ENCODE measurements around the gene SERPINB6. TPM values are rescaled to one million over a fixed set of nuclear protein-coding genes. Genes with fewer than 3 reads are reported as not detected.
A peak's percentile ranks its signal among the peaks of the same experiment; 100 is the strongest.

The SERPINB6 gene
- total RNA-seq, 2 experiments from 2014 or later = 36.2 to 41.3 TPM

DNA sequence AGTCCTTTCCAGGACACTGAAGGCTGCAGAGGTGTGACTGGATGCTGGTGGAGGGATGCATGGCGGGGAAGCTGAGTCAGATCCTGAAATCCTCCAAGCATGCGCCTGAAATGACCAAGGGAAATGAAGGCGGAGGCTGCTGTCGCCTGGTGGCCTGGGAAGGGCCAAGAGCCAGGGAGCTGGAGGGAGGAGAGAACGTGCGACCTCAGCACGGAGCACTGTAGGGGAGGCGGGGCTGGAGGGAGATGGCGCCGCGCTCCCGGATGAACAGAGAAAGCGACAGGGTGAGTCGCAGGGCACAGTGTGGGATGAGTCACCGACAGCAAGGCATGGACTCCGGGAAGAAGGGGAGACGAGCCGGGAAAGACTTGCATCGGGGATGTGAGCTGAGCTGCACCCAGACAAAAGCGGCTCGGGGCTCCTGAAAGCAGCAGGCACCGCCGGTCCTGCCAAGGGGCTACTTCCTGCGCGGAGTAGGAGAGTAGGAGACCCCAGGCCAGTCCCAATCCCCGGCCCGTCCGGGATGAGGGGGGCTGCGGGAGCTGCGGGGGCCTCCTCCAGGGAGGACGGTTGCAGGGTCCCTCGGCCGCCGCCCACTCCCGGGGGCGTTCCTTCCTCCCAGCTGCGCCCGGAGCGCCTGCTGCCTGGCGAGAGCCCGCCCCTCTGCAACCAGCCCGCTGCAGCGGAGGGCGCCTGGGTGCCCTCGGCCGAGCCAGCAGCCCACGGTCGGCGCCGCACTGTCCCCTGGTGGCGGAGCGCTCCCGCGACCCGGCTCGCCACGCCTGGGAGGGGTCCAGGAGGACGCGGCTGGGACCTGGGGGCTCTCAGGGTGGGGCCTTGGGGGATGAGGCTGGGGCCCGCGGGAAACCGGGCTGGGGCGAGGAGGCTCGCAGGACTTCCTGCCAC lies 17.3 kb upstream of the SERPINB6 start:
- peak; percentile 89 for DNase-seq
- Mint-ChIP-seq H3K4me1 (peaks cover 20% of the 10 kb centered on the region), H3K27ac (peak overlapping the region; percentile 99), H3K27me3 (no peaks in the 10 kb centered on the region), H3K9me3 (ENCODE audit: low read depth) (no peaks in the 10 kb centered on the region), H3K4me3 (peak overlapping the region; percentile 87), H3K36me3 (ENCODE audit: low read depth) (no peaks in the 10 kb centered on the region)
- peak; percentile 81 for ATAC-seq
- ChIA-PET POLR2A (interaction anchor here (0.6 to 3.4 kb wide), 8 partner anchors 11 to 147 kb away, joined by 3 to 43 read pairs (median 8); partner anchors contain the start of gene SERPINB1), CTCF (interaction anchor here (0.5 to 5.2 kb wide), 24 partner anchors 11 to 464 kb away, joined by 3 to 55 read pairs (median 6); partner anchors contain the start of genes NQO2, SERPINB1 and WRNIP1)
- intact Hi-C loops (cut with DNase I, micrococcal nuclease) = loop anchor here (1.0 to 10.0 kb wide), 18 partner anchors 11 to 1026 kb away; partner anchors contain the start of genes SERPINB6 (in 2 of the 2), WRNIP1 (in 2 of the 2), BPHL (in 1 of the 2) and GMDS (in 1 of the 2)

DNA sequence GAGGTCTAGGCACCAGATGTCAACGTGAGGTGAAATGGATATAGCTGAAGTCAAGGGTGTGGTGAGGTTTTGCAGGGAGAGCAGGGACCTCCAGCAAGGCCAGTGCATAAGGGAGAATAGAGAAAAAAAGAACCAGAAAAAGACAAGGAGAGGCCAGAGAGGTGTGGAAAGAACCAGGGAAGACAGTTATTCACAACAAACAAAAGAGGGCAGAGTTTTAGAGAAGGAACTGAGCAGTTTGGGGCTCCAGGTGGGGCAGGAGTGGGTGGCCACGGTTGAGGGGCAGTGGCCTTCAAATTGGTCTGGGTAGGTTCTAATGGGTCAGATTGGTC lies 16.7 kb upstream of the SERPINB6 start:
- peak overlapping the region; percentile 87 for H3K27ac Mint-ChIP-seq
- ATAC-seq (no peak), DNase-seq (no peak)
- ChIA-PET CTCF (interaction anchor here (0.5 to 5.2 kb wide), 15 partner anchors 10 to 465 kb away, joined by 3 to 55 read pairs (median 8); partner anchors contain the start of genes SERPINB1 and WRNIP1), POLR2A (interaction anchor here (0.6 to 3.4 kb wide), 4 partner anchors 10 to 77 kb away, joined by 3 to 43 read pairs (median 14); no protein-coding TSS in a partner anchor)
- H3K4me3 Mint-ChIP-seq = peak overlapping the region; percentile 87
- H3K4me1 Mint-ChIP-seq = peaks cover 20% of the 10 kb centered on the region
- H3K36me3 Mint-ChIP-seq (ENCODE audit: low read depth) = no peaks in the 10 kb centered on the region
- intact Hi-C loops (cut with DNase I, micrococcal nuclease) = loop anchor here (1.0 to 10.0 kb wide), 6 partner anchors 17 to 1027 kb away; partner anchors contain the start of genes PSMG4 (in 1 of the 2) and SERPINB6 (in 1 of the 2)
- H3K9me3 Mint-ChIP-seq (ENCODE audit: low read depth) = no peaks in the 10 kb centered on the region
- no peaks in the 10 kb centered on the region for H3K27me3 Mint-ChIP-seq

DNA sequence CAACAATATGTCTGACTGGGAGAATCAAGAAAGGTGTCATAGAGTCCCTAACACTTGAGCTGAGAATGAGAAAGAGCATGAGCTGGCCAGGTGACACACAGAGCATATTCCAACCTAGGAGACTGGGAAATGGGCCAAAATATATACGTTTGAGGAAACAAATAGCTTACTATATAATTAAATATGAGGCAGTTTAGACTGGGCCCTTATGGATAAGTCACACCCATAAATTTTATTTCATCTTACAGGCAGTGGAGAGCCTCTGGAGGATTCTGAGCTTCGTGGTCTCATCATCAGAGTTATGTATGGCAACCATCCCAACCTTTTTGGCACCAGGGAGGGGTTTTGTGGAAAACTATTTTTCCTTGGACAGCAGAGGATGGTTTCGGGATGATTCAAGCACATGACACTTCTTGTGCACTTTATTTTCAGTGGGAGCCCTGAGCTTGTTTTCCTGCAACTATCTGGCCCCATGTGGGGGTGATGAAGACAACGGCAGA lies 15.4 kb upstream of the SERPINB6 start:
- ATAC-seq = no peak

DNA sequence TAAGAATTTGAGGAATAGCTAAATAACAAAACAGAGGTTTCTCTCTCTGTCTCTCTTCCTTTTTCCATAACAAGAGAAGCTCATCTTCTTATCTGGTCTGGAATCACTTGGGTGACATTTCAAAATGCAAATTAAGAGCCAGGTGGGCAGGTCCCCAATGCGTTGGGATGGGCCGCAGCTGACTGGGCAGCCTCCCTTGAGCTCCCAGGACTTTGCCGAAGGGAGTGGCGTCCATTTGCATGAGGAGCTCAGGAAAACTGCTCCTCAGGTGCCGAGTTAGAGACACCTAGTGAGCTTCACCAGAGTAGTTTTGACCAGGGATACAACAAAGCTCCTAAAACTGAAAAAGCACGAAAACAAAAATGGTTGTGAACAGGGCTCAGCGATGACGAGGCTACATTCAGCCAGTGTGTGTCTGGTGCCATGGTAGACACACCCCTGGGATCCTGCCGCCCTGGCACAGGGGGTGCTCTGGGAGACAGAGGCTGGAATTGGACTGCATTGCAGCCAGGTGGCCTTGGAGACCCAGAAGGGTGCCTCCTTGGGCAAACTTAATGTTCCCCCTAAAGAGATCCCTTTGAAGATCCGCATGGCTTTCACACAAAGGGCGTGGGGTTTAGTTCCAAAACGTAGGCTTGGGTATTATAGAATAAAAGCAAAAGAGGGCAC lies 13.5 kb upstream of the SERPINB6 start:
- Mint-ChIP-seq H3K4me3 (no peak overlapping the region), H3K36me3 (ENCODE audit: low read depth) (no peaks in the 10 kb centered on the region), H3K27ac (no peak overlapping the region), H3K4me1 (peaks cover 12% of the 10 kb centered on the region), H3K9me3 (ENCODE audit: low read depth) (no peaks in the 10 kb centered on the region), H3K27me3 (peaks cover 6% of the 10 kb centered on the region)
- POLR2A ChIA-PET = no interaction called here
- ATAC-seq (no peak), DNase-seq (no peak)
- intact Hi-C loops (cut with DNase I, micrococcal nuclease) = loop anchor here in 1 of 2 experiments (10.0 kb wide), 1 partner anchor 1030 kb away; no protein-coding TSS in a partner anchor
- CTCF ChIA-PET = interaction anchor here (0.5 to 1.3 kb wide), 6 partner anchors 33 to 193 kb away, joined by 3 to 5 read pairs (median 4); no protein-coding TSS in a partner anchor

More for the DNA sequence above, 15.4 kb upstream of the SERPINB6 start:
- H3K9me3 Mint-ChIP-seq (ENCODE audit: low read depth) = no peaks in the 10 kb centered on the region
- CTCF ChIA-PET = interaction anchor here (0.7 to 5.2 kb wide), 13 partner anchors 9 to 219 kb away, joined by 3 to 55 read pairs (median 3); no protein-coding TSS in a partner anchor
- intact Hi-C loops (cut with DNase I, micrococcal nuclease) = loop anchor here in 1 of 2 experiments (10.0 kb wide), 1 partner anchor 1028 kb away; no protein-coding TSS in a partner anchor
- no peaks in the 10 kb centered on the region for H3K36me3 Mint-ChIP-seq (ENCODE audit: low read depth)
- POLR2A ChIA-PET = interaction anchor here (0.6 to 1.1 kb wide), 6 partner anchors 37 to 145 kb away, joined by 3 to 5 read pairs (median 3); partner anchors contain the start of gene SERPINB1
- DNase-seq = no peak
- H3K4me1 Mint-ChIP-seq = peaks cover 20% of the 10 kb centered on the region
- no peak overlapping the region for H3K4me3 Mint-ChIP-seq
- H3K27ac Mint-ChIP-seq = no peak overlapping the region
- no peaks in the 10 kb centered on the region for H3K27me3 Mint-ChIP-seq

DNA sequence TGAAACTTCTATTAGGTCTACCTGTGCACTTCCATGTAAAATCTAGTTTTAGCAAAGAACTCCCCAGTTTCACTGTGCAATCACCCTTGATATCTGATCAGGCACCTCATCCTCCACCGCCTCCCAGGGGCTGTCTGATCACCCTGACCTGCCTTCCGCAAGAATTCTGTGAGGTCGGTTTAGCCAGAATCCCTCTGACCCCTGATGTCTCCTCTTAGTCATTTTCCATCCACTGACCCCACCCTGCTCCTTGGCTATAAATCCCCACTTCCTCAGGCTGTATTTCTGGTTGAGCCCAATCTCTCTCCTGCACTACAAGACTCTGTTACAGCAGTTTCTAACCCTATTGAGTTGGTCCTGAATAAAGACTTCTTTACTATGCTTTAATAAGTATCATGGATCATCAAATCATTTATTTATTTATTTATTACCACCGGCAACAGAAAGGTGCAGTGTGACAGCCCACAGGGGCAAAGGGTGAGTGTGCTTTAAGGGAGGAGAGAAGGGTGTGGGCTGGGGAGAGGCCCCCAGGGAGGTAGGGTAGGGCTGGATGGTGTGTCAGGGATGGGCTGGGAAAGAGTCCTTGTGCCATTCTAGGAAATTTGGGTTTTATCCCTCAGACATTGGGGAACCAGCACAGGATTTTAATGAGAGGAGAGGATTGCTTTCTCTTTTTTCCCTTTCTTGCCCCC lies 11.2 kb upstream of the SERPINB6 start:
- ChIA-PET CTCF (no interaction called here), POLR2A (no interaction called here)
- ATAC-seq (no peak), DNase-seq (no peak)
- Mint-ChIP-seq H3K27me3 (peaks cover 11% of the 10 kb centered on the region), H3K27ac (no peak overlapping the region), H3K4me3 (no peak overlapping the region), H3K36me3 (ENCODE audit: low read depth) (no peaks in the 10 kb centered on the region), H3K9me3 (ENCODE audit: low read depth) (no peaks in the 10 kb centered on the region), H3K4me1 (peaks cover 7% of the 10 kb centered on the region)
- intact Hi-C loops (cut with DNase I, micrococcal nuclease) = loop anchor here in 1 of 2 experiments (10.0 kb wide), 1 partner anchor 1032 kb away; no protein-coding TSS in a partner anchor

DNA sequence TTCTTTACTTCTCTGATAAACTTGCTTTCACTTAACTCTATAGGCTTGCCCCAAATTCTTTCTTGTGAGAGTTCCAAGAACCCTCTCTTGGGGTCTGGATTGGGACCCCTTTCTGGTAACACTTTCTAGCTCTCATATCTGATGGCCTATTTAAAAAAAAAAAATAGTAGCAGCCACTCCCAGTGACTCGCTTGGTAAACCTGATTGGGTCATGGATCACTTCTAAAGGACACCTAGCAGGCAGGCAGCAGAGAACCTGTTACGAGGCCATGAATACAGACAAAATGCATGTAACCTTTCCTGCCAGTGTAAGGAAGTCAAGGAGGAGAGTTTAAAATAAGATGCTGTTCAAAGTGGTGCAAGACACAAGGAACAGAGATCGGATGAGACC lies 9.1 kb upstream of the SERPINB6 start:
- CTCF ChIA-PET = interaction anchor here (0.6 to 1.9 kb wide), 5 partner anchors 9 to 212 kb away, joined by 3 to 7 read pairs (median 4); partner anchors contain the start of gene SERPINB6

DNA sequence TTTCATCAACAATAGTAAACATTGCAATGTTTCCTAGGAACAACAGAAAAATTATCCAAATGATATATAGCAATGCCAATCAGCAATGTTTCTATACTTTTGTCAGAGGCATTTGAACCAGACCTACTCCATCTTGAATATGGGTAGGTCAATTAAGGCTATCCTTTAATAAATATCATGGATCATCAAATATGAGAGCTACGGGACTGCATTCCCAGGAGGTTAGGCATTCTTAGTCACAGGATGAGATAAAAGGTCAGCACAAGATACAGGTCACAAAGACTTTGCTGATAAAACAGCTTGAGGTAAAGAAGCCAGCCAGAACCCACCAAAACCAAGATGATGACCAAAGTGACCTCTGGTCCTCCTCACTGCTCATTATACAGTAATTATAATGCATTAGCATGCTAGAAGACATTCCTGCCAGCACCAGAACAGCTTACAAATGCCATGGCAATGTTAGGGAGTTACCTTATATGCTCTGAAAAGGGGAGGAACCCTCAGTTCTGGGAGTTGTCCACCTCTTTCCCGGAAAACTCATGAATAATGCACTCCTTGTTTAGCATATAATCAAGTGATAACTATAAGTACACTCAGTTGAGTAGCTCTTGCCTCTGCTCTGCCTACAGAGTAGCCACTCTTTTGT lies 8.6 kb upstream of the SERPINB6 start:
- Mint-ChIP-seq H3K4me1 (peaks cover 24% of the 10 kb centered on the region), H3K36me3 (ENCODE audit: low read depth) (no peaks in the 10 kb centered on the region), H3K27me3 (peaks cover 11% of the 10 kb centered on the region), H3K9me3 (ENCODE audit: low read depth) (no peaks in the 10 kb centered on the region), H3K4me3 (no peak overlapping the region), H3K27ac (no peak overlapping the region)
- ChIA-PET POLR2A (no interaction called here), CTCF (interaction anchor here (0.6 to 1.9 kb wide), 4 partner anchors 10 to 211 kb away, joined by 3 to 7 read pairs (median 4); no protein-coding TSS in a partner anchor)
- DNase-seq = no peak
- ATAC-seq = no peak
- intact Hi-C loops (cut with DNase I, micrococcal nuclease) = loop anchor here in 1 of 2 experiments (10.0 kb wide), 1 partner anchor 1035 kb away; no protein-coding TSS in a partner anchor

More for the DNA sequence above, 9.1 kb upstream of the SERPINB6 start:
- ATAC-seq (no peak), DNase-seq (no peak)
- Mint-ChIP-seq H3K4me1 (peaks cover 24% of the 10 kb centered on the region), H3K27me3 (peaks cover 11% of the 10 kb centered on the region), H3K27ac (no peak overlapping the region), H3K36me3 (ENCODE audit: low read depth) (no peaks in the 10 kb centered on the region), H3K9me3 (ENCODE audit: low read depth) (no peaks in the 10 kb centered on the region), H3K4me3 (no peak overlapping the region)
- POLR2A ChIA-PET = no interaction called here
- intact Hi-C loops (cut with DNase I, micrococcal nuclease) = loop anchor here in 1 of 2 experiments (10.0 kb wide), 1 partner anchor 1034 kb away; no protein-coding TSS in a partner anchor

DNA sequence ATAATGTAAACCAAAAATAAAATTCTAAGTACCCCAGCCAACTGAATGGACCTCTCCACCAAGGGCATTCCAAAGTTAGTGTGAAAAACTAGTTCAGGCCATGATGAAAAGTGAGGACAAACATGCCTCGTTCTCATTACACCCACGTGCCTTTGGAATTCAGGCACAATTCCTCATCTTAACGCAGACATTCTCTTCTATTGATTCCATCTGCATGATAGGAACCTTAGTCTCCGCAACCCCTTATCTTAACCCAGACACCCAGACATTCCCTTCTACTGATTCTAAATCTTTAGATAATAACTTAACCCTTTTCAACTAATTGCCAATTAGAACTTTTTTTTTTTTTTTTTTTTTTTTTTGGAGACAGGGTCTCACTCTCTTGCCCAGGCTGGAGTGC lies 7.6 kb upstream of the SERPINB6 start:
- Mint-ChIP-seq H3K4me3 (no peak overlapping the region), H3K27ac (no peak overlapping the region), H3K36me3 (ENCODE audit: low read depth) (no peaks in the 10 kb centered on the region), H3K4me1 (peaks cover 24% of the 10 kb centered on the region), H3K9me3 (ENCODE audit: low read depth) (no peaks in the 10 kb centered on the region), H3K27me3 (peaks cover 14% of the 10 kb centered on the region)
- no peak for DNase-seq
- ChIA-PET POLR2A (no interaction called here), CTCF (interaction anchor here (0.7 to 5.8 kb wide), 7 partner anchors 11 to 139 kb away, joined by 3 to 28 read pairs (median 4); no protein-coding TSS in a partner anchor)
- intact Hi-C loops (cut with DNase I, micrococcal nuclease) = no loop called here
- ATAC-seq = no peak

DNA sequence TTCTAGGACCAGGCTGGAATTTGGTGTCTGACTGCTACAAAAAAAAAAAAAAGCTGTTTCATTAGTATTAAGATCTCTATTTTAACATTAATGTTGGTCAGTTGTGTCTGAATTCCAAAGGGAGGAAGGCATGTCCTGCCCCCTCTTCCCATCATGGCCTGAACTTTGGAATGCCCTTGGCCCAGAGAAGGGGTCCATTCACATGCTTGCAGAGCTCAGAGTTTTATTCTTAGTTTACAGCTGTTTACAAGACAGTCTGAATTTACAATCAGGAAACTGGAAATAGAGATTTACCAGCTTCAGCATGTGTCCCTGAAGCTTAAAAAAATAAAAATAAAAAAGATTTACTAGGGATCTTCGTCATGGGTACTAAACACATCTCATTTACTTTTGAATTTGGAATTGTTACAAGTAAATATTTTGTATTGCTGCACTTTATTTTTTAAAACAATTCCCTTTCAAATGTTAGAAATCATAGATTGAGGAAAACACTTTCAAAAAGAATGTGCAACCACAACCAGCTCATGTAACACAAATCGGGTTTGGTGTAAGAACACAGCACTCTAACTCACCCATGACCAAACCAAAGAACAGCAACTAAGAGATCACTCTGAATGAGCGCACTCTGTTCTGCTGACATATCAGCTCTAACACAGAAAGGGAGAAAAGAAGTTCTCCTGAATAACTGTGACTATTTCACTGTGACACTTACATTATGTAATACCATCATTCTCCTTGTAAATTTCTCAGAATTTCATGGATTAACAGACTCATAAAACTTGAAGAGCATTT lies 6.6 kb upstream of the SERPINB6 start:
- DNase-seq = no peak
- Mint-ChIP-seq H3K4me3 (no peak overlapping the region), H3K4me1 (peaks cover 26% of the 10 kb centered on the region), H3K27ac (peak overlapping the region; percentile 59), H3K27me3 (peaks cover 18% of the 10 kb centered on the region), H3K36me3 (ENCODE audit: low read depth) (no peaks in the 10 kb centered on the region), H3K9me3 (ENCODE audit: low read depth) (no peaks in the 10 kb centered on the region)
- ChIA-PET POLR2A (interaction anchor here (1.0 kb wide), 1 partner anchor 10 kb away, joined by 3 read pairs; no protein-coding TSS in a partner anchor), CTCF (interaction anchor here (0.7 to 5.8 kb wide), 11 partner anchors 9 to 138 kb away, joined by 3 to 28 read pairs (median 4); no protein-coding TSS in a partner anchor)
- ATAC-seq = peak; percentile 23
- intact Hi-C loops (cut with DNase I, micrococcal nuclease) = loop anchor here in 1 of 2 experiments (2.0 kb wide), 1 partner anchor 37 kb away; no protein-coding TSS in a partner anchor
